Measurements from ENCODE around the gene OTUB1.
"Not testable (repeated sequence)": the region's sequence is repeated elsewhere in the genome, so short reads cannot be mapped to it uniquely, and the experiment has no call there.

The OTUB1 gene

DNA sequence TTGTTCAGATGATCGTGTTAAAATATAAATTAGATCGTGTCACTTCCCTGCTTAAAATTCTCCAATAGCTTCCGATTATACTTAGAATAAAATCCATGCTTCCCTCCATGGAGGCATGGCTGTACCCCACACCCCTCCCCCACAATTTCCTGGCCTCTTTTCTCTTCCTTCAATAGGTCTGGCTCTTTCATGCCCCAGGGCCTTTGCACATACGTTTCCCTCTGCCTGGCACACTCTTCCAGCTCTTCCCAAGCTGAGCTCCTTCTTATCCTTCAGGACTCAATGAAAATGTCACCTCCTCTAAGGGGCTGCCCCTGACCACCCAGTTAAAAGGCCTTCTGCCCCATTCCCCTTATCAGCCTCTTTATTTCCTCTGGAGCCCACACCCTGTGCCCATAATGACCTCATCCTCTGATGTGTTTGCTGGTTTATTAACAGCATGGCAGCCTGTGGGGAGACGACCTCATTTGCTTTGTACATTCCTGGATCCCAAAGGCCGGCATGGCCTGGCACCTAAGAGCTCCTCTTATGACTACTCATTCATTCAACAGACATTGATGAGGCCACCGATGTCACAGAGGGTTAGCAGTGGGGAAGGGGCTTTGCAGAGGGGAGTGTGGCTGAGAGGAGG is 40.5 kb downstream of the OTUB1 start:
- no peak for DNase-seq

DNA sequence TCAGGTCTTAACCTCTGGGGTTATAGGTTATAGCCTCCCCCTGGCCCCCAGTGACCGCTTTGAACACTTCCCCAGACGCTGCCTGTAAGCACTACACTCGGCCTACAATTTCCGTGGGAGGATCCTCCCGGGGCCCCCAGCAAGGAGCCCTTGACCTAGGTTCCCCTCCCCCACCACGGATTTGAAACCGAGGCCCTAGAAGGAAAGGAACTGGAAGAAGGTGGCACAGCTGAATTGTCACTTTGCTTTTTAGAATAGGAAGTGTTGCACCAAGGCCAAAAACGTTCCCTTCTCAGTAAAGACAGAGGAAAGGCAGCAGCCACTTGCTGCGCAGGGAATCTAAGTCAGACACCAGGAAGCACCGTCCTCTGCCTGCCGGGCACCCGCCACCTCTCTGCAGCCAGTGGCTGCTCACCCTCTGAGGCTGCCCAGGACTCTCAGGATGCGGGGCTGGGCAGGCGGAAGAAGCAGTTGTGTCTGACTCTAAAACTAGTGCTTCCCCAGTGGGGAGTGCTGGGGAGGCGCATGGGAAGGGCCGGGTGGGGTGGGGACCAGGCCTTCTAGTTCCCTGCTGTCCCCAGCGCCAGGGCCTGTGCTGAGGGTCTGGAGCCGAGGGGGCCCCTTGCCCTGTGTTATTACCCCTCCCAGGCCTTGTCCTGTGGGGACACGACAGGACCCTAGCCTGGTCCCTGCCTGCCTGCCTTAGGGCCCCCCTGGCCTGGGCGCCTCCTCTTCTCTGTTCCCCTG is 41.6 kb downstream of the OTUB1 start:
- DNase-seq = no peak

DNA sequence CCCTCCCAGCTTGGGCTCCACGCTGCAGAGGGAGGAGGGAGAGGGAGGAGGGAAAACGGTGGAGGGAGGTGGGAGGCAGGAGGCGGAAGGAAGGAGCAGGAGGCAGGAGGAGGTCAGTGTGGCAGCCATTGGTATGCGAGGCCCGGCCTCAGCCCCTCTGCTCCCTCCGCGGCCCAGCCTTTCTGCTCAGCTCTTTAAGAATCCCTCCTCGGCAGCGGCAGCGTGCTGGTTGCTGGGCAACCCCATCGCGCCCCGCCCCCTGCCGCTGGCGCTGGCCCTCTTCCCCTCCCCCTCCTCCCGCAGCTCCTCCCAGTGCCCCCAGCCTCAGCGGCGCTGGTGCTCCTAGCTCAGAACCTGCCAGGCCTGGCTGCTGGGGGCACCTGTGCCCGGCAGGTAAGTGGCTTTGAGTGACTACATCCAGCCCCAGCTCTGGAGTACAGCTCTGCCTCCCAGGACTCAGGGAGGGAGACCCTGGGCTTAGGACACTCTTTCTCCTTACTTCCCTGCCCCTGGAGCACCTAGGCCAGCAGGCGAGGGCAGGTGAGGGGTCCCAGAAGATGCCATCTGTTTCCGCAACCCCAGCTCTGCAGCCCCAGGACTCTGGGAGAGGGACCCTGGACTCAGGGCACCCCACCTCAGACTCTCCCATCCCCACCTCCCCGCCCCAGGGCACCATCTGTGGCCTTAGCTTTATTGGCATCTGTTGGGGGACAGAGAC is 42.3 kb downstream of the OTUB1 start:
- no peak for DNase-seq

DNA sequence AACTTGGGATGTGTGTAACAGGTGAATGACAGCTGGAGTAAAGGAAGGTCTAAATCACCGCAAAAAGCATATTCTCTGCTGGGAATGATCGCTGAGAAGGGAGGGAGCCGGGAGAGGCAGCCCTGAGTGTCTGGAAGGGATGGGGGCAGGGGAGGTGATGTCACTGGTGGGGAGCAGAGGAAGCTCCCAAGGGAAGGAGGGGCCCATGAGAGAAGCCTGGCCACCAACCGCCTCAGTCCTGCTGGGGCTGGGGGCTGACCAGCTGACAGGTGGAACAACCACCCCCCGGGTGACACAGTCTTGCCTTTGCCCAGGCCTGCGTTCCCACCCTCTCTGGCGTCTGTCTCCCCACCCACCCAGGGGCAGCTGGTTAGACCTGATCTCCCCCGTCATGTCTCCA is 43.5 kb downstream of the OTUB1 start:
- no peak for DNase-seq

DNA sequence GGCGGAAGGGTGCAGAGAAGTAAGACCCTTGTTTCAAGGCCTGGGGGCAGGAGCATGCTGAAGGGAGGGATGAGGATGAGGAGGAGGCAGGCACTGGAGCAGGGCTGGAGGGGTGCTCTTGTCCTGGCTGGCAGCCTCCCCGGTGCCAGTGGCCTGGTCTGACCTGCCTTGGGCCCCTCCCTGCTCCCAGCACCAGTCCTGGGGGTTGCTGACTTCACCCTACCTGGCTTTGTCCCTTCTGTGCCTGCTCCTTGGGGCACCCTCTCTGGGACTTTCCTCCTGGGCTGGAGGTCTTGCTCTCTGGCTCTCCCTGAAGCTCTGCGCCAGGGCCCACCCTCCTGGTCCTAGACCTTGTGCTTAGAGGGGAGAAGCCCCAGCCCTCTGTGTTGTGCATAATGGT is 44.8 kb downstream of the OTUB1 start:
- DNase-seq = no peak

DNA sequence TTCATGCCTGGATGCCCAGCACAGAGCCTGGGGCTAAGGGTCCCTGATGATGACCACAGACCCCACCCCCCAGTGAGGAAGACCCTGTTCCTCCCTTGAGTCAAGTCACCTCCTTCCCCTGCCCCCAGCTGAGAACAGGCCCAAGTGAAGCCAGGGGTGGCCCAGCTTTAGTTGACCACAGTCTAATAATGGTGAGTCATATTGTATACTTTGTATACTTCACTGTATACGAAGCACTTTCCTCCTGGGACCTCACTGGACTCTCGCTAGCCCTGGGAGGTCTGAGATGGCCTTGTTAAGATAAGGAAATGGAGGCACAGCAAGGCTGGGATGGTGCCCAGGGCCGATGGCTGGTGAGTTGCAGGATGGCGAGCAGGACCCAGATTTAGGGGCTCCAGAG is 45.8 kb downstream of the OTUB1 start:
- DNase-seq = no peak

DNA sequence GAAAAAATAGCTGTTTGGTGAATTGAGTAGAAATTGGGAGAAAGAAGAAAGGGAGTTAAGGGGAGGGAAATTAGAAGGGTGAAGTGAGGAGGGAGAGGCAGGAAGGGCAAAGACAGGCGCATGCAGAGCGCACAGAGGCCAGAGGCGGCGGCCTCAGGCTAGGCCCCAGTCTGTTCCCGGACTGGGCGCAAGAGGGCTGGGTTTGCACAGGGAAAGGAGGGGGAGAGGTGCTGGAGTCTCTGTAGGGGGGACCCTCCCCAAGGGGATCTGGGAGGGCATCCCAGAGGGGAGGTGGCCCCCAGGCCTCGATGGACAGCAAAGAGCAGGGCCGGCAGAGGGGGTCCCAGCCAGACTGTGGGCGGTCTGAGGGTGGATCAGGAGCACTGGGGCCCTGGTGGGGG is 48.2 kb downstream of the OTUB1 start:
- no peak for DNase-seq

DNA sequence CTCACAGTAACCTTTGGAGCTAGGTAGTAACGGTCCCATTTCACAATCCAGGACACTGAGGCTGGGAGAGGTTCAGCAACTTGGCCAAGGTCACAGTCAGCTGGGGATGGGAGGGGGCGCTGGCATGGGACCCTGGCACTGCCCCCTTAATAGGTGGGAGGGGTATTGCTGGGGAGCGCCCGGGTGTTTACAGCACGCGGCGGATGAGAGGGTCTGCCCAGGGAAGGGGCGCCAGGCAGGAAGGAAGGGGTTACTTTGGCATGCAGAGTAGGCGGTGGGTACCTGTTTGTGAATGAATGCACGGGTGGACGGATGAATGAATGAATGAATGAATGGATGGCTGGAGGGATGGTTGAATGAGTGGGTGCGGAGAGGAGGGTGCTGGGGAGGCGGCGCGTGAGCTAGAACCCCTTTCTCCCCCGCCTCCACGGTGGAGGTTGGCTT is 48.9 kb downstream of the OTUB1 start:
- no peak for DNase-seq

DNA sequence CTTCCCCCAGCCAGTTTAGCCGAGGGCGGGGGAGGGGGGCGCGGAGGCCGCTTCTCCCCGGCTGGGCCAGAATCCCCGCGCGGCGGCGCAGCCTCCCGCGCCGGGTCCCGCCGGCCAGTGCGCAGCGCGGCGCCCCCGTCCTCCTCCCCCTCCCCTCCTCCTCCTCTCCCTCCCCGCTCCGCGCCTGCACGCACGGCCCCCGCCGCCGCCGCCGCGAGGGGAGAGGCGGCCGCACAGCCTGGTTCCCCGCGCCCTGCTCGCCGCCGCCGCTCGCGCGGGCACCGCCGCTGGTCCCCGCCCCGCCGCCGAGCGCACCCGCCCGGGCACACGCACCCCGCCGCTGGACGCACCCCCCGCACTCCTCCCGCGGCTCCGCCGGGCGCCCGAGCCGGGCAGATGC is 49.3 kb downstream of the OTUB1 start, which contains the start of gene FLRT1:
Gene FLRT1, plus strand, starts transcription at position 356 of the 400 bp plus-strand sequence. CDS start 80,337 bp downstream, outside the sequence.
- DNase-seq = no peak

DNA sequence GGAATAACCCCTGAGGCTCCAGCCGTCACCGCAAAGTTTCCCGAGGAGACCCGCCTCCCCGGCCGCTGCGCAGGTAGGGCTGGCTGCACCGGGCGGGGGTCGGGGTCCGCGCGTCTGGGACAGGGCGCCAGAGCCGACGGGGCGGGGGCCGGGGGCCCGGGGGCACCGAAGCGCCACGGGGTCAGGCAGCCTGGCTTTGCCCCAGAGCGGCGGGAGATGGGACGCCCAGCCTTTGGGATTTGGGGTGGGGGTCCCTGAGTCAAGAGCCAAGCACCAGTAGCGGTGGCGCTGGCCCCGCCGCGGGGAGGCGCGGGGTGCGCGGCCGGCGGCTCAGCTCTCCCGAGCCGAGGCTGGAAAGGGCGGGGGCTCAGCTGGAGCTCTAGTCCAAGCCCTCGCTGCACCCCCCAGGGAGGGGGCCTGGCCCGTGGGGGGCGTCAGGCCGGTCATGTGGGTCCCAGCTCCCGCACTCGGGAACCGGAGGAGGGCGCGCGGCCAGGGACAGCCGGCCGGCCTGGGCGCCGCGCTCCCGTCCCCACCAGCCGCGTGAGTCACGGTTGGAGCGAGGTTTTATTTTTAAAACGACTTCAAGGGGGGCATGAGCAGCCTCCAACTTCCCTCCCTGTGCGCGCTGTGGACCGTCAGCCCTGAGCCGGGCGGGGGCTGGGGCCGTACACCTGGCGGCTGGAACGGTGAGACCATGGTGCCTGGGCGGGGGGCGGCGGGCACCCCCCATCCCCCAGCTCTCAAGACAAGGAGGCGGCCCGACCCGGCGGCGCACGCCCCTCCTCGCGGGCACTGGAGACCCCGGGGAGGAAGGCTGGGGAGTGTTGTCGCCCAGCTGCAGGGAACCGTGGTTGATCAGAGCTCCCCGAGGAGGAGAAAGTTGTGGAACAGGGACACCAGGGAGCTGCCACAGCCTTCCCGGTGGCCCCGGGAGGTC is 50.1 kb downstream of the OTUB1 start:
- DNase-seq = no peak

DNA sequence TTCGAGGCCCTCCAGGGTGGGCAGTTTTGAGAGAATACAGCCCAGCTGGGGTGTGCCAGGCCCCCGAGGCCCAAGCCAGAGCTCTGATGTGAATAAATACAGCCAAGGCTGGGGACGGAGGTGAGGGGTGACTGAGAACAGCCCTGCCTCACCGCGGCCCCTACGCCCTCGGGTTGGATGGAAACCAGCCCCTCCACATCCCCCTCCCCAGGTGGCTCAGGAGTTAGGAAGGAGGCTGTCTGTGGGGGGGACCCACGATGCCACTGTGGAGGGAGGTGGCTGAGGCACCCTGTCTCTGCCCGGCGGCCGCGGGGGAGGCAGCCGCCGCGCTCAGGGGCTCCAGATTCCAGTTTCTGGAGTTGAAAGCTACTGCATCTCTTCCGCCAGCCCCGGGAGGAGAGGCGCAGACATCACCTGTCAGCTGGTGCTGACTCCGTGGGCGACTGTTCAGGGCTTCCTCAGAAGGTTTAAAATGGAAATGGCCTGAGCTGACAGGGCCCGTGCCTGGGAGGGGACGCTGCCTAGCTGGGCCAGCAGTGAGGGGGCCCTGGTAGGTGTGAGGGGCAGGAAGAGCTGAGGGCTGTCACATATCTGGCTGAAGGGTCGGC is 50.9 kb downstream of the OTUB1 start:
- no peak for DNase-seq

DNA sequence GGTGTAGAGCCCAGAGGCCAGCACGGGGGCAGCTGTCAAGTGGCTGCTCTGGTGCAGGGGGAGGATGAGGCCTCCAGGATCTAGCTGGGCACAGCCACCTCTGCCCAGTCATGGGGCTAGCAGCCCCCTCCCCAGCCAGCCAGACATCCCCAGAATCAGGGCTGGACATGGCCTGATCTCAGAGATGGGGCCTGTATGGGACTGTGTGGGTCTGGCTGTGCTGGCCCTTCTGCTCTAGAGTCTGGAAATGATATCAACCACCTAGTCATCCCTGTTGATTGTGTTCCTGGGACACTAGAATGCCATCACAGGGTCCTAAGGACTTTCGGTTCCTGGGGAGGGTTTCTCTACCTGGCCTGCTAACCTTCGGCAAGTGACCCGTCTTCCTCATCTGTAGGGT is 52.3 kb downstream of the OTUB1 start:
- DNase-seq = no peak

DNA sequence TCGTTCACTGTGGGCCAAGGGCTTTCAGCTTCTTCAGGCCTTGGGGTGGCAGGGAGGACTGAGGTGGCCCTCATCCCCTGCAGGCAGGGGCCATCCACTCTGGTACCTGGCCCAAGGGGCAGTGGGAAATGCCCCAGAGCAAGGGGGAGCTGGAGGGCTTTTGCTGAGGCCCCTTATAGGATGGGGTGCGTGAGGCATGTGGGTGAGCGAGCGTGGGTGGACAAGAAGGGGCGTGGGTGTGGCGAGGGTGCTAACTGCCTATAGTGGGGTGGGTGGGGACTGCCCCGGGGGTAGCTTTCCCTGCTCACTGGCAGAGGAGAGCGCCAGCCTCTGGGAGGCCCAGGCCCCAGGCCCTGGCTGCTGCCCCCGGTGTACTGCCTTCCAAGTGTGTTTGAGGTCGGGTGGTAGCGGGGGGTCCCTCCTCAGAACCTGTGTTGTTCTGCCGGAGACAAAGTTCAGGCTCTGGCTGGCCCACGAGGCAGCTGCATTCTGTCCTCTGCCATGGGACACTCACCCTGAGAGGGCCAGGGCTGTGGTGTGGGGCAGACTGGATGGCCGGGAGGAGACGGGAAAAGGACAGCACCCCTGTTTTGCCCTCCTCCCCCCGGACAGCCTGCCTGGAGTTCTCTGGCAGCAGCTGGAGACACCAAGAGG is 52.9 kb downstream of the OTUB1 start:
- no peak for DNase-seq

DNA sequence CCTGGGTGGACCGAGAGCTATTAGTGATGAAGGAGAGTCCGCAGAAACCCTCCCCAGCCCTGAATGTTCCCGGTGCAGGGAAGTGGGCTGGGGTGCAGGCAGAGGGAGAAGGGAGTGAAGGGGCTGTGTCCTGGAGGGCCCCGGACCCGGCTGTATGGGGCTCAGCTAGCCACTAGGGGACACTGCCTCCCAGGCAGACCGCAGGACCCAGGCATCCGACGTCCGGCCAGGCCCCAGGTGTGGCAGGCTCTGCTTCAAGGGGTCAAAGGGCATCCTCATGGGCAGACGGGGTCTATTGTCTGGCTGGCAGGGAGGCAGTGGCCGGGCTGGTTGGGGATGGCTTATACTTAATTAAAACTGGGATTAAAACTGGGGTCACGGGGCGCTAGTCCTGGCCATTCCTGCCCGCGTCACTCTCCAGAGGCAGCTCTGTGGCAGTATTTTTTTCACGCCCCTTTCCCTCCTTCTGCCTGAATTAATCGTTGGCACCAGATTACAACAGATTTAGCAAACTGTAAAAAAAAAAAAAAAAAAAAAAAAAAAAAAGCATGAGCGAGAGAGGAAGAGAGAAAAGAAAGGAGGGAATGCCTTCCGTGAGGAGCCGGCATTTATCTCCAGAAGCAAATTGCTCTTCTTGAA is 54.6 kb downstream of the OTUB1 start:
- DNase-seq = no peak

DNA sequence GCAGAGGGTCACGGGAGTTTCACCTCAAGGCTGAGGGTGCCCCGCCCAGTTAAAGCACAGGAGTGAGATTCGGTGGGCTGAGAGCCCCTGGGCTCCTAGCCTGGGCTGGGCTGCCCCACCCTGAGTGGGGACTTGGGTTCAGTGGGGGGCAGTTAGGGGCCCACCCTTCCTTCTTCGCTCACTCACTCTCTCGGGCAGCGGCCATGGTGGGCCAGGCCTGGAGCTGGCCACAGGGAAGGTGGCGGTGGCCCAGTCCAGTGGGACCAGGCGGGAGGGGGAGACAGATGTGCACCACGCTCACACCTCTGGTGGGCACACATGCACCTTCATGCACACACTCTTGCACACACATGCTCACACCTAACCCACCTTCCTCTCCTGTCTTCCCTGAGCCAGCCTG is 55.6 kb downstream of the OTUB1 start:
- no peak for DNase-seq

DNA sequence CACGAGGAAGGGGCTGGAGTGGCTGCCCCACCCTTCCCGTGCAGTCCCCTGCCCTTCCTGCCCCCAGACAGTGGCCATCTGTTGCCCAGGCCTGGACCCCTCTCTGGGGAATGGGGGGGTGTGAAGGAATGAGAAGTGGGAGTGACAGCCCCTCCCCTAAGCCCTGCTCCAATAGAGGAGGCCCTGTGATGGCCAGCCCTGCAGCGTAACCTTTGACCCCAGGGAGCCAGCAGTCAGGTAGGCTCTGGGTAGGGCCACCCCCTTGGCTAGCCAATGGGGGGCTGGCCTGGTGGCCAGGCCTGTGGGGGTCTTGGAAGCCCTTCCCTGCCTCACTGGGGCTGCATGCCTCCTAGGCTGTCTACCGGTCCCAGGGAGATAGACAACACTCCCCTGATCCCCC is 56.1 kb downstream of the OTUB1 start:
- DNase-seq = no peak

DNA sequence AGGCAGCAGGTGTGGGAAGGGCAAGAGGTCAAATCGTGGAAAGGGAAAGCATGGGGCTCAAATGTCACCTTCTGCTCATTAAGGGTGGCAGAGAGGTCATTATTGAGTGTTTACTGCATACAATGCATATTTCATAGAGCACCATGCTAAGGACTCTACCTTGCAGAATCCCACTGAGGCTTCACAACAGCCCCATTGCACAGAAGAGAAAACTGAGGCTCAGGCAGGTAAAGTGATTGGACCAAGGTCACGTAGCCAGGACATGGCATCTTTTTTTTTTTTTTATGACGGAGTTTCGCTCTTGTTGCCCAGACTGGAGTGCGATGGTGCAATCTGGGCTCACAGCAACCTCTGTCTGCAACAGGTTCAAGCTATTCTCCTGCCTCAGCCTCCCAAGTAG is 57.3 kb downstream of the OTUB1 start:
- no peak for DNase-seq

DNA sequence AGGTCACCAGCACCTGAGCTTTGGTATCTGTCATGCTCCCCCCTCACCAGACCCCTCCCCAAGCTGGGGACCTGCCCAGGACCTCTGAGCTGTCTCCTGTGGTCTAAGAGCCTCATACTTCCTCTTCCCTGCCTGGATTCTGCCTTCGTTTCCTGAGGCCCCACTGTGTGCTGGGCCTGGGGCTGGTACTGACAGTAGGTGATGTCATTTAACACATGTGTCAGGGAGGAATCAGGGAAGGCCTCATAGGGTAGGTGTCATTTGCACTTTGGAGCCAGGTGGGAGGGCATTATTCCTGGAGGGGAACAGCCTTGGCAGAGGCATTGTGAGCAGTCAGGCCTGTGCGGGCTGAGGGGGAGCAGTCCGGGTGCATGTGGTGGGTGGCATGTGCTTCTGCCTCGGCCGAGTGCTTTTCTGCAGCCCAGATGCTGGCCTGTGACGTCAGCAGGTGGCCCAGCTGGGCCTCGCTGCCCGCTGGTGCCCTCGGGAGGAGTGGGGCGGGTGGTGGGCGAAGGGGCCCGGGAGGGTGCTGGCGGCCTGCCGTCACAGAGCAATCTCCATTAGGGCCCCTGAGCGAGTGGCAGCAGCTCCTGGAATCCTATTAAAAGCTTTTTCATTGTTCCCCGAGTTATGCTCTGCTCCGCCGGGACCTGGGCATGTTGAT is 58.6 kb downstream of the OTUB1 start:
- DNase-seq = no peak

DNA sequence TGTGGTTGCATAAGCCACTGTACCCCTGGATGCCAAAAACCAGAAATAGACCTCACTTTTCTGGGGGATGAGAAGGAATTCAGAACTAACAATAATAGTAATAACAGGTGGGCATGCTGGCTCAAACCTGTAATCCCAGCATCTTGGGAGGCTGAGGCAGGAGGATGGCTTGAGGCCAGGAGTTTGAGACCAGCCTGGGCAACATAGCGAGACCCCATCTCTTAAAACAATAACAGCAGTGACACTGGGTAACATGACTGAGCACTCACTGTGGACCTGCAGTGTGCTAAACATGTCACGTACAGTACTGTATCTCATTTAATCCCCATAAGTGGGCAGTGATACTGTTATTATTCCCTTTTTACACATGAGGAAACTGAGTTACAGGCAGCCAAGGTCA is 59.5 kb downstream of the OTUB1 start:
- no peak for DNase-seq

DNA sequence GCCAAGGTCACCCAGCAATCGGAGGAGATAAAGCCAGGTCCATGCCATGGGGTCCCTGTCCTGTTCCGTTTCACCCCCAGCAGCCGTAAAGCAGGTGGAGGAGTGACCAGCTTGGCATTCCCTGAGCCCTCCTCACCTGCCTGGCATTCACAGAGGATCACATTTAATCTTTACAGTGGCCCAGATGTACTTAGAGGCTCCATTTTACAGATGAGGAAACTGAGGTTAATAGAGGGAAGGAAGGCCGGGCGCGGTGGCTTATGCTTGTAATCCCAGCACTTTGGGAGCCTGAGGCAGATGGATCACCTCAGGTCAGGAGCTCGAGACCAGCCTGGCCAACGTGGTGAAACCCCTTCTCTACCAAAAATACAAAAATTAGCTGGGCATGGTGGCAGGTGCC is 61.1 kb downstream of the OTUB1 start:
- DNase-seq = not testable (repeated sequence)

Data from stimulated activated CD4-positive, alpha-beta T cell treated with anti-CD3 and anti-CD28 coated beads, Interleukin-4, amount 100 ng/mL, for 24 hours (primary cell).